ENCODE results near the gene ZNF304. TPM values are rescaled to one million over a fixed set of nuclear protein-coding genes. Genes with fewer than 3 reads are reported as not detected.

Gene ZNF304
- total RNA-seq, 1 donor from 2014 or later, result 15.8 TPM

DNA sequence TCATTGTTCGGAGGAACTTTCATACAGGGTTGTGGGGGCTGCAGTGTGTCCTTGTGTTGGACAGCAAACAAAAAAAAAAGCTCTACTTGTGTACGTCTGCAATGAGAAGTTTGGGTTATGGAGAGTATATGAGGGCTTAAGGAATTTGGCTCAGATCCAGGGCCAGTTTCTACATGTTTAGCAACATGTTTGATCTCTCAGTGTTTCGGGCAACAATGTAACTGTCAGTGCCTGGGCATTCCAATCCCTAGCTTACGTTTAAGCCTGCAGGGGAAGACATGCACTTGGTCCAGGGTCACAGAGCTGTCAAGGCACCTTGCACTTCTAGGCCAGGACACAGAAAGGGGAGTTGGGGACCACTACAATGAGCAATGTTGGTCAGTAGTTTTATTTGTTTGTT is 16.9 kb upstream of the ZNF304 start:
- Mint-ChIP-seq H3K27ac (ENCODE audit: unreplicated experiment) (no peak overlapping the region), H3K4me3 (ENCODE audit: unreplicated experiment) (no peak overlapping the region), H3K4me1 (ENCODE audit: low read depth, unreplicated experiment) (no peaks in the 10 kb centered on the region), H3K27me3 (ENCODE audit: unreplicated experiment) (peaks cover 1% of the 10 kb centered on the region), H3K36me3 (ENCODE audit: unreplicated experiment) (no peaks in the 10 kb centered on the region), H3K9me3 (ENCODE audit: unreplicated experiment) (no peaks in the 10 kb centered on the region)
- no peak for DNase-seq
- TF ChIP-seq, protein P1, sequence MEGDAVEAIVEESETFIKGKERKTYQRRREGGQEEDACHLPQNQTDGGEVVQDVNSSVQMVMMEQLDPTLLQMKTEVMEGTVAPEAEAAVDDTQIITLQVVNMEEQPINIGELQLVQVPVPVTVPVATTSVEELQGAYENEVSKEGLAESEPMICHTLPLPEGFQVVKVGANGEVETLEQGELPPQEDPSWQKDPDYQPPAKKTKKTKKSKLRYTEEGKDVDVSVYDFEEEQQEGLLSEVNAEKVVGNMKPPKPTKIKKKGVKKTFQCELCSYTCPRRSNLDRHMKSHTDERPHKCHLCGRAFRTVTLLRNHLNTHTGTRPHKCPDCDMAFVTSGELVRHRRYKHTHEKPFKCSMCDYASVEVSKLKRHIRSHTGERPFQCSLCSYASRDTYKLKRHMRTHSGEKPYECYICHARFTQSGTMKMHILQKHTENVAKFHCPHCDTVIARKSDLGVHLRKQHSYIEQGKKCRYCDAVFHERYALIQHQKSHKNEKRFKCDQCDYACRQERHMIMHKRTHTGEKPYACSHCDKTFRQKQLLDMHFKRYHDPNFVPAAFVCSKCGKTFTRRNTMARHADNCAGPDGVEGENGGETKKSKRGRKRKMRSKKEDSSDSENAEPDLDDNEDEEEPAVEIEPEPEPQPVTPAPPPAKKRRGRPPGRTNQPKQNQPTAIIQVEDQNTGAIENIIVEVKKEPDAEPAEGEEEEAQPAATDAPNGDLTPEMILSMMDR (IDR thresholded peaks at IDR 0.05; ENCODE audit: partially characterized antibody, unreplicated experiment), result no peak

DNA sequence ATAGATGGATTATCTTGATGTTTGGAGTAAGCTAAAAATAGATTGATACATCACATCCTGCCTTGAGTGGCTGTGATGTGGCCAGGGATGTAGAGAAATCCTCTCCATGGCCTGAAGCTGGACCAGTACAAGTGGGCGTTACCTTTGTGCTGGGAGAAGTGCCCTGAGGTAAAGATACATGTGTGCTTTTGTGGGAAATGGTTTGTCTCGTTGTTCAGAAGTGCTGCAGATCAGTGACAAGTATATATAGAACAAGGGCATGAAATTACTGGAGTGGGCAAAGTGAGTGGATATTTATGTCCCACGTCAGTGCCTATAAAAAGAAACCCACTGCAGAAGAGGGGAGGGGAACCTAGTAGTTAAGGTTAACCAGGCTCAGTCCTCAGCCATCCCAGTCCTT is 12.2 kb upstream of the ZNF304 start:
- no peak for DNase-seq
- no peaks in the 10 kb centered on the region for H3K27me3 Mint-ChIP-seq (ENCODE audit: unreplicated experiment)
- TF ChIP-seq, protein P1 (IDR thresholded peaks at IDR 0.05; ENCODE audit: partially characterized antibody, unreplicated experiment), result no peak

DNA sequence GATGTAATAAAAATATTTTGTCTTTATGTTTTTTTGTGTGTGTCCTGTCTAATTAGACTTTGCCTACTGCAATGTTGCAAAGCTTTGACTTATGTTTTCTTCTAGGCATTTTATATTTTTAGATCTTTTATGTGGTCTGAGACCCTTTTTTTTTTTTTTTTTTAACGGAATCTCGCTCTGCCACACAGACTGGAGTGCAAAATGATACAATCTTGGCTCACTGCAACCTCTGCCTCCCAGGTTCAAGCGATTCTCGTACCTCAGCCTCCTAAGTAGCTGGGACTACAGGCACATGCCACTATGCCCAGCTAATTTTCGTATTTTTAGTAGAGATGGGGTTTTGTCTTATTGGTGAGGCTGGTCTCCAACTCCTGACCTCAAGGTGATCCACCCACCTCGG is 8.5 kb upstream of the ZNF304 start:
- Mint-ChIP-seq H3K27ac (ENCODE audit: unreplicated experiment) (no peak overlapping the region), H3K4me1 (ENCODE audit: low read depth, unreplicated experiment) (no peaks in the 10 kb centered on the region), H3K4me3 (ENCODE audit: unreplicated experiment) (no peak overlapping the region), H3K9me3 (ENCODE audit: unreplicated experiment) (no peaks in the 10 kb centered on the region), H3K27me3 (ENCODE audit: unreplicated experiment) (no peaks in the 10 kb centered on the region), H3K36me3 (ENCODE audit: unreplicated experiment) (no peaks in the 10 kb centered on the region)
- TF ChIP-seq, protein P1 (IDR thresholded peaks at IDR 0.05; ENCODE audit: partially characterized antibody, unreplicated experiment), result no peak
- no peak for DNase-seq

More for the DNA sequence above, 12.2 kb upstream of the ZNF304 start:
- no peaks in the 10 kb centered on the region for H3K4me1 Mint-ChIP-seq (ENCODE audit: low read depth, unreplicated experiment)
- no peak overlapping the region for H3K27ac Mint-ChIP-seq (ENCODE audit: unreplicated experiment)
- no peak overlapping the region for H3K4me3 Mint-ChIP-seq (ENCODE audit: unreplicated experiment)
- no peaks in the 10 kb centered on the region for H3K9me3 Mint-ChIP-seq (ENCODE audit: unreplicated experiment)
- H3K36me3 Mint-ChIP-seq (ENCODE audit: unreplicated experiment), result no peaks in the 10 kb centered on the region

DNA sequence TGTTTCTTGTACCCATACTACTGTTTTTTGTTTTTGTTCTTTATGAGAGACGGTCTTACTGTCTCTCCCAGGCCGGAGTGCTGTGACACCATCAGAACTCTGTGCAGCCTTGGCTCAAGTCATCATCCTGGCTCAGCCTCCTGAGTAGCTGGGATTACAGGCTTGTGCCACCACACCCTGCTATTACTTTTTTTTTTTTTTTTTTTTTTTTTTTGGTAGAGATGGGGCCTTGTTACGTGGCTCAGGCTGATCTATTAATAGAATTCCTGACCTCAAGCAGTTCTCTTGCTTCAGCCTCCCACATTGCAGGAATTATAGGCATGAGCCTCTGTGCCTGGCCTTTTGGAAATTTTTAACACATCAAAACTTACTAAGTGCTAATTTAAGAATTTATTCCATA is 2.9 kb upstream of the ZNF304 start:
- DNase-seq, result no peak
- Mint-ChIP-seq H3K27me3 (ENCODE audit: unreplicated experiment) (no peaks in the 10 kb centered on the region), H3K4me1 (ENCODE audit: low read depth, unreplicated experiment) (peaks cover 11% of the 10 kb centered on the region), H3K9me3 (ENCODE audit: unreplicated experiment) (peaks cover 9% of the 10 kb centered on the region), H3K36me3 (ENCODE audit: unreplicated experiment) (no peaks in the 10 kb centered on the region), H3K27ac (ENCODE audit: unreplicated experiment) (no peak overlapping the region), H3K4me3 (ENCODE audit: unreplicated experiment) (no peak overlapping the region)
- TF ChIP-seq, protein P1 (IDR thresholded peaks at IDR 0.05; ENCODE audit: partially characterized antibody, unreplicated experiment), result no peak

DNA sequence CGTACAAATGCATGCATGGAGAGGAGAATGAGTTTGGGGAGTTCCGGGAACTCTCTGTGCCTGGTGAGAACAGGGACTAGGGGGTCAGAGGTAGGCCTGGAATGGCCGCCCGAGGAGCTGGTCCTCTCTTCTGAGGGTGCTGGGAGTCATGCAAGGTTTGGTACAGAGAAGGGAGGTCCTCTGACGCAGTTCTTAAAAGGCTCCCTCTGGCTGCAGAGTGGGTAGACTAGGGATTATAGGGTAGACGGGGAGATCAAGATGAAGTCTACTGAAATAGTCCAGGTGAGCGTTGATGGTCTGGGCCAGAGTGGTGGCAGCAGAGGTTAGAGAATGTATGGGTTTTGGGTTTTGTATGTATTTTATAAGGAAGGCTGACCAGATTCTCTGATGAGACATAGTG is 796 bp downstream of the ZNF304 start:
- Mint-ChIP-seq H3K9me3 (ENCODE audit: unreplicated experiment) (peaks cover 9% of the 10 kb centered on the region), H3K27me3 (ENCODE audit: unreplicated experiment) (no peaks in the 10 kb centered on the region), H3K36me3 (ENCODE audit: unreplicated experiment) (peaks cover 8% of the 10 kb centered on the region), H3K27ac (ENCODE audit: unreplicated experiment) (peak overlapping the region; percentile 92), H3K4me1 (ENCODE audit: low read depth, unreplicated experiment) (peaks cover 11% of the 10 kb centered on the region), H3K4me3 (ENCODE audit: unreplicated experiment) (peak overlapping the region; percentile 99)
- no peak for DNase-seq
- TF ChIP-seq, protein P1 (IDR thresholded peaks at IDR 0.05; ENCODE audit: partially characterized antibody, unreplicated experiment), result no peak

All from glutamatergic neuron (in vitro differentiated cells).